Upper lobe of left lung (tissue), 4 donors: ENCODE measurements around the gene TNFSF10.

ENCODE experiments used
- POLR2A ChIP-seq, 4 donors: fragments of 450-650 bp; IDR thresholded peaks; one replicate each; pipeline ENCODE4 v1.5.1; 2016 to 2017; ENCODE audit warnings: antibody characterized with exemption in 4 of 4, mild to moderate bottlenecking in 2 of 4
- TF ChIP-seq, protein P1 (sequence below), 6 experiments: fragments of 450-650 bp in 4 of 6; fragments of 200-600 bp in 2 of 6; sonication (generic) in 2 of 6; IDR thresholded peaks; one replicate each; pipeline ENCODE4 v1.5.1; 2016 to 2019; ENCODE audit warnings: antibody characterized with exemption in 6 of 6

DNA sequence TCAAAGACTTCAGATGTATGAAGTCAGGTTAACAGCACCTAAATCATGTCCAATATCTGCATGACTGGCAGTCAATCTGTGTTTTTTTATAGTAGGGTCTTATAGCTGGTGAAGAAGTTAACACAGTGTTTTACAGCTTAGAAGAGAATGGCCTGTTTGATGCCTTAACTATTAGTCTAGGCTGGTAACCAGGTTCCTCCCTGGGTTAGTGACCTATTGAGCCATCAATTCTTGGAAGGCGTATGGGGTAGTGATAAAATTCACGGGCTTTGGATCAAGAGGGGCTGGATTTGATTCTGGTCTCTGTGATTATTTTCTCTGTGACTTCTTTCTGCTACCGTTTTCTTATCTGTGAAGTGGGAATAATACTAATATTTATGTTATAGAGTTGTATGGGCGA, 16.0 kb upstream of the TNFSF10 start:
- TF ChIP-seq, protein P1, sequence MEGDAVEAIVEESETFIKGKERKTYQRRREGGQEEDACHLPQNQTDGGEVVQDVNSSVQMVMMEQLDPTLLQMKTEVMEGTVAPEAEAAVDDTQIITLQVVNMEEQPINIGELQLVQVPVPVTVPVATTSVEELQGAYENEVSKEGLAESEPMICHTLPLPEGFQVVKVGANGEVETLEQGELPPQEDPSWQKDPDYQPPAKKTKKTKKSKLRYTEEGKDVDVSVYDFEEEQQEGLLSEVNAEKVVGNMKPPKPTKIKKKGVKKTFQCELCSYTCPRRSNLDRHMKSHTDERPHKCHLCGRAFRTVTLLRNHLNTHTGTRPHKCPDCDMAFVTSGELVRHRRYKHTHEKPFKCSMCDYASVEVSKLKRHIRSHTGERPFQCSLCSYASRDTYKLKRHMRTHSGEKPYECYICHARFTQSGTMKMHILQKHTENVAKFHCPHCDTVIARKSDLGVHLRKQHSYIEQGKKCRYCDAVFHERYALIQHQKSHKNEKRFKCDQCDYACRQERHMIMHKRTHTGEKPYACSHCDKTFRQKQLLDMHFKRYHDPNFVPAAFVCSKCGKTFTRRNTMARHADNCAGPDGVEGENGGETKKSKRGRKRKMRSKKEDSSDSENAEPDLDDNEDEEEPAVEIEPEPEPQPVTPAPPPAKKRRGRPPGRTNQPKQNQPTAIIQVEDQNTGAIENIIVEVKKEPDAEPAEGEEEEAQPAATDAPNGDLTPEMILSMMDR (IDR thresholded peaks at IDR 0.05): no peak
- TF ChIP-seq POLR2A (IDR thresholded peaks at IDR 0.05): no peak
